ENCODE data around the gene TRIM43B. TPM values are rescaled to one million over a fixed set of nuclear protein-coding genes. Genes with fewer than 3 reads are reported as not detected.
"Not testable (repeated sequence)": the region's sequence is repeated elsewhere in the genome, so short reads cannot be mapped to it uniquely, and the experiment has no call there.

The TRIM43B gene
- not detected in 2 replicates for total RNA-seq (ENCODE audit: low replicate concordance)
- long read RNA-seq, result 0 reads

DNA sequence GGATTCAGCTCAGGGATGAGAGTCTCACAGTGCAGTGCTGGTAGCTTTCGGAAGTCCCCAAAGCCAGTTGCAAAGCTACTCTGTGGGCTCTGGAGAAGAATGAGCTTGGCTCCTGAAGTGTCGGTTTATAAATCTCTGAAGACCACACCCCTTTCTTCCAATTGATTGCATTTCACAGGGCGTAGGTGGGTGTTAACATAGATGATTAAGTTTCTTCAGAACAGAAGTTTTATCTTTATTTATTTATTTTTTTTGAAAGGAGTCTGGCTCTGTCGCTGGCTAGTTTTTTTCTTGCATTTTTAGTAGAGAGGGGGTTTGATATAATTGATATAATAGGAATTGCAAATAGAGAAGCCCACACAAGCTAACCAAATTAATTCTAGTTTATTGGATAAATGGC is at the start of gene TRIM43B:
Gene TRIM43B (minus strand): TSS at position 101 of the 400 bp plus-strand sequence. CDS start 2,040 bp downstream, outside the sequence.
- not testable (repeated sequence) for H3K27ac Mint-ChIP-seq; H3K9me3 Mint-ChIP-seq; H3K27me3 Mint-ChIP-seq; DNase-seq (ENCODE audit: extremely low spot score, unreplicated experiment); H3K4me3 Mint-ChIP-seq; H3K36me3 Mint-ChIP-seq; H3K4me1 Mint-ChIP-seq (ENCODE audit: unreplicated experiment)

DNA sequence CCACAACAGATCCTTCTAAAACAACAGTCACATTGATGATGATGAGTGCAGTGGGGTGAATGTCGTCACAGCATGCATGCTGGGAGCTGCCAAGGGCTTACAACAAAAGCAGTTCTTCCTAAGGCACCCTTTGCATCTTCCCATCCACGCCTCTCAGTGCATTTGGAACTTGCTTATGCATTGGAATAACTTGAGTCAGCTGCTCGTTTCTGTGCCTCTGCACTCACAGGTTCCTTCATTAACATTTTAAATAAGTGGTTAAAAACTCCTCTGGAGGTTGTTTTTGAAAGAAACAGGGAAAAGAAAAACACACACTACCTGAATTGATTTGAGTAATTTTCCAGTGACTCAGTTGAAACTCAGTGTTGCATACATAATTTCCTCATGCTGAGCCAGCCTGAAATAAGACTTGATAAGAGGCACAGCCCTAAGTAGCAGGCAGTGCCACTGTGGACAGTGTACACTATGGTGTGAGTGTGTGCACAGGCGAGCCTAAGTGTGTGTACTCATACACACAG is 46.8 kb upstream of the TRIM43B start:
- H3K4me1 Mint-ChIP-seq (ENCODE audit: unreplicated experiment), result no peaks in the 10 kb centered on the region
- H3K9me3 Mint-ChIP-seq, result no peaks in the 10 kb centered on the region
- H3K4me3 Mint-ChIP-seq, result no peak overlapping the region
- H3K27me3 Mint-ChIP-seq, result peaks cover 10% of the 10 kb centered on the region
- H3K27ac Mint-ChIP-seq, result no peak overlapping the region
- no peak for DNase-seq (ENCODE audit: extremely low spot score, unreplicated experiment)
- no peaks in the 10 kb centered on the region for H3K36me3 Mint-ChIP-seq
- TF ChIP-seq, protein P1, sequence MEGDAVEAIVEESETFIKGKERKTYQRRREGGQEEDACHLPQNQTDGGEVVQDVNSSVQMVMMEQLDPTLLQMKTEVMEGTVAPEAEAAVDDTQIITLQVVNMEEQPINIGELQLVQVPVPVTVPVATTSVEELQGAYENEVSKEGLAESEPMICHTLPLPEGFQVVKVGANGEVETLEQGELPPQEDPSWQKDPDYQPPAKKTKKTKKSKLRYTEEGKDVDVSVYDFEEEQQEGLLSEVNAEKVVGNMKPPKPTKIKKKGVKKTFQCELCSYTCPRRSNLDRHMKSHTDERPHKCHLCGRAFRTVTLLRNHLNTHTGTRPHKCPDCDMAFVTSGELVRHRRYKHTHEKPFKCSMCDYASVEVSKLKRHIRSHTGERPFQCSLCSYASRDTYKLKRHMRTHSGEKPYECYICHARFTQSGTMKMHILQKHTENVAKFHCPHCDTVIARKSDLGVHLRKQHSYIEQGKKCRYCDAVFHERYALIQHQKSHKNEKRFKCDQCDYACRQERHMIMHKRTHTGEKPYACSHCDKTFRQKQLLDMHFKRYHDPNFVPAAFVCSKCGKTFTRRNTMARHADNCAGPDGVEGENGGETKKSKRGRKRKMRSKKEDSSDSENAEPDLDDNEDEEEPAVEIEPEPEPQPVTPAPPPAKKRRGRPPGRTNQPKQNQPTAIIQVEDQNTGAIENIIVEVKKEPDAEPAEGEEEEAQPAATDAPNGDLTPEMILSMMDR (conservative IDR thresholded peaks at IDR 0.05), result no peak

DNA sequence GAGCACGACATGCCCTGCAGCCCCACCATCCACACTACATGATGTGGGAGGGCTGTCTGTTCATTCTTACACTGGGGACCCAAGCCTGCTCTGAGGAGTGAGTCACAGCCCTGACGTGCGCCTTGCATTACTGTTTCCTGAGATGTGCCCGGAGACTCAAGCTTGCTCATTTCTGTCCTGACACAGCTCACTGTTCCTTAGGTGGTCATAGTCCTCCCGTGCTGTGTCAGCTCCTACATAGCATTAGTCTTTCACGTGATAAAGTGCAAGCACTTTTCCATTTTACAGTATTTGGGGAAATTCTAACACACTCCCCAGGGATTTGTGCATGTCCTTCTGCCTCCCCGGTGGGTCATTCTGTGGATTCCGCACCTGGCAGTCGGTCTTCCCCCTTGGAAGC is 46.2 kb upstream of the TRIM43B start:
- Mint-ChIP-seq H3K4me3 (no peak overlapping the region), H3K27me3 (peaks cover 5% of the 10 kb centered on the region), H3K36me3 (no peaks in the 10 kb centered on the region), H3K27ac (no peak overlapping the region), H3K4me1 (ENCODE audit: unreplicated experiment) (no peaks in the 10 kb centered on the region), H3K9me3 (no peaks in the 10 kb centered on the region)
- TF ChIP-seq, protein P1 (conservative IDR thresholded peaks at IDR 0.05), result no peak
- DNase-seq (ENCODE audit: extremely low spot score, unreplicated experiment), result no peak

DNA sequence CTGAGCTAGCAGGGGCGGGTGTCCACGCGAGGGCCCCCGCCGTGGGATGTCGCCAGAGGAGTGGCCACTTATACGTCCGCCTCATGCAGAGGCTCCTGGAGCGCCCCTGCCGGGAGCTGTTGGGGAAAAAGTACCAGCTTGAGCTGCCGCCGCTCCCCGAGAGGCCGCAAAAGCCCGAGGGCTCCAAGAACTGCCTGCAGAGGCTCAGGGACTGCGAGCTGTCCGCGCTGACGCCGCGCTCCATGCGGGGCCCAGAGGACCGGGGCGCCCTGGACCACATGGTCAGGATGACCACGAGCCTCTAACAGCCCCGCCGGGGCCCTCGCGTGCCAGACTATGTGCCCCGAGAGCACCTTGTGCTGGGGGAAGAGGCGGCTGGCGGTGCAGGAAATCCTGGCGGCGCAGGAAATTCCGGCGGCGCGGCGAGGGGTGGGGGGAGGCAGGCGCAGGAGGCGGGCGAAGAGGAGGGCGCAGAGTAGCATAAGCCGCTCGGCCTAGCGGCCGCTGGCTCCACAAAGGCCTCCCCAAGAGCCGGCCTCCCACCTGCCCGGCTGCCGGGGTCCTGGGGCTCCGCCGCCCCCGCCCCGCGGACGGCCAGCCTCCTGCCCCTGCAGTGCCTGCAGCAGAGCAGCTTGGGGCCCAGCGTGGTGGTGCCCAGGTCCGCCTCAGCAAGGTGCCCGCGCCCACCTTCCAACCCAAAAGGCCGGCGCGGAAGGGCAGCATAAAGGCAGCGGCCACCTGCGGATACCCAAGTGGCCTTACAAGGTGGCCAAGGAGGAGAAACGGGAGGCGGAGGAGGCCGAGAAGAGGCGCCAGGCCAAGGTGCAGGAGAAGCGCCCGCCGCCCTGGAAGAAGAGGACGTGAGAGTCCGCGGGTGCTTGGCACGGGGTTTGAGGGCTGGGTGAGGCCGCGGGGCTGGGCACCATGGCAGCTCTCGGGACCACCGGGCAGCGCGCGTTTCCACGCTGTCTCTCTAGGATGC is 42.1 kb upstream of the TRIM43B start:
- Mint-ChIP-seq H3K27ac (no peak overlapping the region), H3K4me3 (peak overlapping the region; percentile 59), H3K36me3 (no peaks in the 10 kb centered on the region), H3K4me1 (ENCODE audit: unreplicated experiment) (no peaks in the 10 kb centered on the region), H3K27me3 (peaks cover 5% of the 10 kb centered on the region), H3K9me3 (no peaks in the 10 kb centered on the region)
- no peak for DNase-seq (ENCODE audit: extremely low spot score, unreplicated experiment)
- TF ChIP-seq, protein P1 (conservative IDR thresholded peaks at IDR 0.05), result no peak

DNA sequence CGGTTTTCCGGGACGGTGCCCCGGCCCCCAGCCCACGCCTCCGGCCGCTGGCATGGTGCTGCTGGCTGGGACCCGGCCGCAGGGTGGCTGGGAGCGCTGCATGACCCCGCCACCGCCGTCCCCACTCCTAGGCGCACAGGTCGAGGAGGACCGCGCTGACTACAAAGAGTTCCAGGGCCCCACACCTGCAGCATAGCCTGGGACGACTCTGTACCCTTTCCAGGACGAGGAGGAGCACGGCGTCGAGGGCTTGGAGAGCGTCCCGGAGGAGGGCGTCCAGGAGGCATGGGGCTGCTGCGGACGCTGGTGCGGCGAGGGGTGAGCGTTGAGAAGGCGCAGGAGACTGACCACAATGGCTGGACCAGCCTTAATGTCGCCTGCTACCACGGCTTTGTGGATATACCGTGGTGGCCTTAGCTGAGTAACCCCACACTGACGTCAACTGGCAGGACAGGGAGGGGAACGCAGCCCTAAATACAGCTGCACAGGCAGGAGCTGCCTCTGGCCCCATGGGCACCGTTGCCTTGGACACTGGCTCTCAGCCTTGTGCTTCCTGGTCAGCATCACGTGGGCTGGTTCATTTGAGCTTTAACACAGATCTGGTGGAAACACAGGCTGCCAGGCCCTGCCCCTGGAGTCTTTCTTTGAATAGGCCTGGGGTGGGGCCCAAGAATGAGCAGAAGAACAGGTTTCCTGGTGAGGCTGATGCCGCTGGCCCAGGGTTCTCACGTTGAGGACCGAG is 40.9 kb upstream of the TRIM43B start:
- peaks cover 5% of the 10 kb centered on the region for H3K27me3 Mint-ChIP-seq
- H3K4me3 Mint-ChIP-seq, result peak overlapping the region; percentile 59
- no peak for DNase-seq (ENCODE audit: extremely low spot score, unreplicated experiment)
- H3K9me3 Mint-ChIP-seq, result no peaks in the 10 kb centered on the region
- H3K36me3 Mint-ChIP-seq, result no peaks in the 10 kb centered on the region
- TF ChIP-seq, protein P1 (conservative IDR thresholded peaks at IDR 0.05), result no peak
- no peak overlapping the region for H3K27ac Mint-ChIP-seq
- H3K4me1 Mint-ChIP-seq (ENCODE audit: unreplicated experiment), result no peaks in the 10 kb centered on the region

Measured in type B pancreatic cell (in vitro differentiated cells).